HG03378 (cell line): Measurements from ENCODE around the gene TBC1D24.
"Not testable (repeated sequence)": the region's sequence is repeated elsewhere in the genome, so short reads cannot be mapped to it uniquely, and the experiment has no call there.

Experiments
- ATAC-seq: cut with Tn5 transposase; IDR thresholded peaks from one replicate; pipeline ENCODE4 v1.9.1; 2021; ENCODE audit warnings: mild to moderate bottlenecking, moderate library complexity; ENCODE audit not compliant: unreplicated experiment

The TBC1D24 gene

GRCh38 chr16:2468233-2468724 lies 6.6 kb upstream of the TBC1D24 start:
- ATAC-seq: no peak

- no peak for ATAC-seq
These were observed 6.1 kb upstream of the TBC1D24 start for GRCh38 chr16:2468725-2469398.

GRCh38 chr16:2469399-2470233 lies 5.3 kb upstream of the TBC1D24 start:
- no peak for ATAC-seq

- no peak for ATAC-seq
These were observed 4.7 kb upstream of the TBC1D24 start for GRCh38 chr16:2470234-2470601.

- ATAC-seq: no peak
These were observed 4.3 kb upstream of the TBC1D24 start for GRCh38 chr16:2470603-2471015.

GRCh38 chr16:2471016-2471652 lies 3.8 kb upstream of the TBC1D24 start, which contains the start of gene NTN3:
NTN3 (plus strand) TSS chr16:2471297; CDS start chr16:2471702, 405 bp downstream.
- no peak for ATAC-seq

- no peak for ATAC-seq
These were observed 3.1 kb upstream of the TBC1D24 start for GRCh38 chr16:2471653-2472487.

GRCh38 chr16:2472488-2472864 lies 2.5 kb upstream of the TBC1D24 start:
- ATAC-seq: no peak

GRCh38 chr16:2472885-2473445 lies 2.0 kb upstream of the TBC1D24 start:
- ATAC-seq: no peak

- no peak for ATAC-seq
These were observed 1.4 kb upstream of the TBC1D24 start for GRCh38 chr16:2473446-2473926.

GRCh38 chr16:2473999-2474876 lies 689 bp upstream of the TBC1D24 start:
- no peak for ATAC-seq

- no peak for ATAC-seq
These were observed 752 bp downstream of the TBC1D24 start for GRCh38 chr16:2475413-2476344.

- ATAC-seq: no peak
These were observed 1.4 kb downstream of the TBC1D24 start for GRCh38 chr16:2476345-2476720.

GRCh38 chr16:2476741-2477140 lies 1.8 kb downstream of the TBC1D24 start:
- no peak for ATAC-seq

GRCh38 chr16:2477327-2477726 lies 2.4 kb downstream of the TBC1D24 start:
- no peak for ATAC-seq

- no peak for ATAC-seq
These were observed 3.4 kb downstream of the TBC1D24 start for GRCh38 chr16:2478279-2478678.

GRCh38 chr16:2479996-2480395 lies 5.1 kb downstream of the TBC1D24 start:
- ATAC-seq: not testable (repeated sequence)

GRCh38 chr16:2480948-2481347 lies 6.0 kb downstream of the TBC1D24 start:
- no peak for ATAC-seq
